ENCODE data around the gene TMEM207. TPM values are rescaled to one million over a fixed set of nuclear protein-coding genes. Genes with fewer than 3 reads are reported as not detected.

Gene TMEM207
- total and polyA plus RNA-seq, 2 of the 13 experiments (the other 11 are each of a cell fraction or from before 2014, with no cell fraction given): not detected

GRCh38 chr3:190404715-190405114 lies 45.0 kb downstream of the TMEM207 start:
- intact Hi-C loops (cut with micrococcal nuclease; ENCODE audit: unreplicated experiment) (no loop called here), in situ Hi-C loops (cut with HindIII; ENCODE audit: extremely low pct_ligation_motif_present, low pct_unique_long_range_greater_than_20kb) (loop anchor here (25.0 kb wide), 1 partner anchor 442 kb away; no protein-coding TSS in a partner anchor)
- ChIA-PET CTCF (ENCODE audit: low intra/inter-chr PET ratio, low total read pairs) (no interaction called here), POLR2A (no interaction called here)
- DNase-seq (ENCODE audit: low spot score) (no peak), FAIRE-seq (no peak), ATAC-seq (no peak)
- Histone ChIP-seq H3K27ac (ENCODE audit: extremely low read length, insufficient read depth, low read length) (no peak overlapping the region), H3K36me3 (replicated peaks in 1 of 2; ENCODE audit: control insufficient read depth in 1 of 2, insufficient read depth in 2 of 2, low read length in 2 of 2) (no peaks in the 10 kb centered on the region), H3K9ac (ENCODE audit: insufficient read depth, low read depth, low read length) (no peak overlapping the region), H4K20me1 (ENCODE audit: insufficient read depth, low read length) (no peaks in the 10 kb centered on the region), H3K4me1 (ENCODE audit: insufficient read depth, low read length) (no peaks in the 10 kb centered on the region), H3K9me3 (ENCODE audit: low read length) (no peaks in the 10 kb centered on the region), H3K79me2 (ENCODE audit: insufficient read depth, low read length) (no peaks in the 10 kb centered on the region), H3K4me2 (ENCODE audit: low read depth, low read length) (no peak overlapping the region), H2AFZ (ENCODE audit: low read length) (no peak overlapping the region), H3K27me3 (ENCODE audit: control insufficient read depth in 1 of 2, insufficient read depth in 2 of 2, low read length in 2 of 2) (no peaks in the 10 kb centered on the region), H3K4me3 (replicated peaks in 1 of 3; ENCODE audit: insufficient read depth in 1 of 3, low read depth in 2 of 3, low read length in 3 of 3) (no peak overlapping the region)
- TF ChIP-seq ZNF788 (CRISPR knock-in tag; IDR thresholded peaks at IDR 0.05; ENCODE audit: borderline replicate concordance) (no peak), KDM5A (IDR thresholded peaks at IDR 0.05; ENCODE audit: borderline replicate concordance, low read length) (no peak), MAFK (conservative IDR thresholded peaks at IDR 0.05 in 1 of 2, IDR thresholded peaks at IDR 0.05 in 1 of 2; ENCODE audit: low read length in 2 of 2) (no peak), EEA1 (CRISPR knock-in tag; IDR thresholded peaks at IDR 0.05; ENCODE audit: borderline replicate concordance) (no peak), SMAD9 (CRISPR knock-in tag; IDR thresholded peaks at IDR 0.05) (no peak), ZNF34 (CRISPR knock-in tag; IDR thresholded peaks at IDR 0.05; ENCODE audit: borderline replicate concordance) (no peak), ZNF644 (CRISPR knock-in tag; IDR thresholded peaks at IDR 0.05; ENCODE audit: low read depth) (no peak), THRA (CRISPR knock-in tag; IDR thresholded peaks at IDR 0.05; ENCODE audit: borderline replicate concordance) (no peak)
- TF ChIP-seq, protein P1, sequence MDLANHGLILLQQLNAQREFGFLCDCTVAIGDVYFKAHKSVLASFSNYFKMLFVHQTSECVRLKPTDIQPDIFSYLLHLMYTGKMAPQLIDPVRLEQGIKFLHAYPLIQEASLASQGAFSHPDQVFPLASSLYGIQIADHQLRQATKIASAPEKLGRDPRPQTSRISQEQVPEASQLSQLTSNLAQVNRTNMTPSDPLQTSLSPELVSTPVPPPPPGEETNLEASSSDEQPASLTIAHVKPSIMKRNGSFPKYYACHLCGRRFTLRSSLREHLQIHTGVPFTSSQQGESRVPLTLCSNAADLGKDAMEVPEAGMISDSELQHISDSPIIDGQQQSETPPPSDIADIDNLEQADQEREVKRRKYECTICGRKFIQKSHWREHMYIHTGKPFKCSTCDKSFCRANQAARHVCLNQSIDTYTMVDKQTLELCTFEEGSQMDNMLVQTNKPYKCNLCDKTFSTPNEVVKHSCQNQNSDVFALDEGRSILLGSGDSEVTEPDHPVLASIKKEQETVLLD (CRISPR knock-in tag; IDR thresholded peaks at IDR 0.05; ENCODE audit: low read depth): no peak
- TF ChIP-seq, protein P2, sequence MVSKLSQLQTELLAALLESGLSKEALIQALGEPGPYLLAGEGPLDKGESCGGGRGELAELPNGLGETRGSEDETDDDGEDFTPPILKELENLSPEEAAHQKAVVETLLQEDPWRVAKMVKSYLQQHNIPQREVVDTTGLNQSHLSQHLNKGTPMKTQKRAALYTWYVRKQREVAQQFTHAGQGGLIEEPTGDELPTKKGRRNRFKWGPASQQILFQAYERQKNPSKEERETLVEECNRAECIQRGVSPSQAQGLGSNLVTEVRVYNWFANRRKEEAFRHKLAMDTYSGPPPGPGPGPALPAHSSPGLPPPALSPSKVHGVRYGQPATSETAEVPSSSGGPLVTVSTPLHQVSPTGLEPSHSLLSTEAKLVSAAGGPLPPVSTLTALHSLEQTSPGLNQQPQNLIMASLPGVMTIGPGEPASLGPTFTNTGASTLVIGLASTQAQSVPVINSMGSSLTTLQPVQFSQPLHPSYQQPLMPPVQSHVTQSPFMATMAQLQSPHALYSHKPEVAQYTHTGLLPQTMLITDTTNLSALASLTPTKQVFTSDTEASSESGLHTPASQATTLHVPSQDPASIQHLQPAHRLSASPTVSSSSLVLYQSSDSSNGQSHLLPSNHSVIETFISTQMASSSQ (IDR thresholded peaks at IDR 0.05; ENCODE audit: low read depth): no peak
- TF ChIP-seq, protein P2 (CRISPR knock-in tag; IDR thresholded peaks at IDR 0.05; ENCODE audit: borderline replicate concordance): no peak
- 44% methylated on average over 8 of the region's 8 CpGs for WGBS (ENCODE audit: low lambda C conversion rate)
- BruUV-seq (replicated peaks): no TSS peak
